T-helper 1 cell treated with Interleukin-12 subunit alpha and Interleukin-12 subunit beta and Interleukin-4 antibody, amounts not matched to agents 30 ng/mL and 1 ng/mL, for 36 hours (primary cell): ENCODE results near the gene HEG1. TPM values are rescaled to one million over a fixed set of nuclear protein-coding genes. Genes with fewer than 3 reads are reported as not detected.

Experiments
- intact Hi-C: fragments of 100-400 bp; cut with micrococcal nuclease; formaldehyde crosslinking; loops from one replicate; pipeline ENCODE4 v1.15.1; 2024
- total RNA-seq: library from RNA; stranded (reverse); gene quantifications from 2 replicates; pipeline ENCODE4 v1.2.3, GENCODE V29; 2022

HEG1 gene
- total RNA-seq, 1 donor from 2014 or later, result 44.6 TPM

GRCh38 chr3:125069968-125070745 is 14.4 kb upstream of the HEG1 start:
- intact Hi-C loops, result no loop called here

- intact Hi-C loops, result no loop called here
Observed at GRCh38 chr3:125069452-125069851, 13.7 kb upstream of the HEG1 start.

GRCh38 chr3:125068265-125068664 is 12.5 kb upstream of the HEG1 start:
- intact Hi-C loops, result no loop called here

GRCh38 chr3:125067225-125067624 is 11.4 kb upstream of the HEG1 start:
- intact Hi-C loops, result no loop called here

GRCh38 chr3:125062904-125063618 is 7.3 kb upstream of the HEG1 start:
- intact Hi-C loops, result no loop called here

- intact Hi-C loops, result no loop called here
Observed at GRCh38 chr3:125061646-125062045, 5.8 kb upstream of the HEG1 start.

GRCh38 chr3:125061170-125061569 is 5.4 kb upstream of the HEG1 start:
- intact Hi-C loops, result no loop called here

- intact Hi-C loops, result loop anchor here (5.0 to 10.0 kb wide), 3 partner anchors 1418 to 1645 kb away; partner anchors contain the start of genes CHCHD6, HACD2 and ZXDC
Observed at GRCh38 chr3:125059488-125060245, 3.9 kb upstream of the HEG1 start.

GRCh38 chr3:125058959-125059358 is 3.2 kb upstream of the HEG1 start:
- intact Hi-C loops, result loop anchor here (5.0 to 10.0 kb wide), 3 partner anchors 1418 to 1646 kb away; partner anchors contain the start of genes CHCHD6, HACD2 and ZXDC

- intact Hi-C loops, result loop anchor here (5.0 to 10.0 kb wide), 3 partner anchors 1419 to 1646 kb away; partner anchors contain the start of genes CHCHD6, HACD2 and ZXDC
Observed at GRCh38 chr3:125058529-125058928, 2.7 kb upstream of the HEG1 start.

- intact Hi-C loops, result loop anchor here (2.0 to 10.0 kb wide), 4 partner anchors 317 to 1647 kb away; partner anchors contain the start of genes CHCHD6, HACD2, ZNF148 and ZXDC
Observed at GRCh38 chr3:125057186-125057850, 1.5 kb upstream of the HEG1 start.

GRCh38 chr3:125055331-125055912 is 375 bp downstream of the HEG1 start:
- intact Hi-C loops, result loop anchor here (2.0 to 10.0 kb wide), 5 partner anchors 127 to 1649 kb away; partner anchors contain the start of genes CHCHD6, HACD2, OSBPL11 and ZXDC

- intact Hi-C loops, result loop anchor here (1.0 to 10.0 kb wide), 9 partner anchors 59 to 1650 kb away; partner anchors contain the start of genes CHCHD6, HACD2, OSBPL11 and ZXDC
Observed at GRCh38 chr3:125054449-125055329, 1.1 kb downstream of the HEG1 start.

- intact Hi-C loops, result loop anchor here (1.0 to 10.0 kb wide), 7 partner anchors 59 to 1651 kb away; partner anchors contain the start of genes CHCHD6 and OSBPL11
Observed at GRCh38 chr3:125054062-125054448, 1.7 kb downstream of the HEG1 start.

GRCh38 chr3:125053304-125053699 is 2.5 kb downstream of the HEG1 start:
- intact Hi-C loops, result loop anchor here (2.0 to 10.0 kb wide), 5 partner anchors 69 to 1651 kb away; partner anchors contain the start of gene CHCHD6

GRCh38 chr3:125052624-125053303 is 3.0 kb downstream of the HEG1 start:
- intact Hi-C loops, result loop anchor here (1.0 to 10.0 kb wide), 10 partner anchors 17 to 1652 kb away; partner anchors contain the start of genes CHCHD6, SNX4, UMPS and ZNF148

GRCh38 chr3:125051715-125052581 is 3.8 kb downstream of the HEG1 start:
- intact Hi-C loops, result loop anchor here (1.0 to 10.0 kb wide), 10 partner anchors 17 to 1653 kb away; partner anchors contain the start of genes CHCHD6, SNX4, UMPS and ZNF148
